Esophagus squamous epithelium (tissue), 4 donors: ENCODE data around the gene HBA2.

ENCODE experiments used
- POLR2A ChIP-seq, 4 donors: fragments of 450-650 bp; IDR thresholded peaks; one replicate each; pipeline ENCODE4 v1.6.1; 2017; ENCODE audit warnings: antibody characterized with exemption in 4 of 4, mild to moderate bottlenecking in 4 of 4, moderate library complexity in 3 of 4
- TF ChIP-seq, protein P1 (sequence below), 6 experiments: fragments of 450-650 bp in 4 of 6; fragments of 200-600 bp in 2 of 6; sonication (generic) in 2 of 6; IDR thresholded peaks; one replicate each; pipeline ENCODE4 v1.5.1; 2016 to 2019; ENCODE audit warnings: antibody characterized with exemption in 6 of 6, mild to moderate bottlenecking in 4 of 6, moderate library complexity in 4 of 6

- TF ChIP-seq, protein P1, sequence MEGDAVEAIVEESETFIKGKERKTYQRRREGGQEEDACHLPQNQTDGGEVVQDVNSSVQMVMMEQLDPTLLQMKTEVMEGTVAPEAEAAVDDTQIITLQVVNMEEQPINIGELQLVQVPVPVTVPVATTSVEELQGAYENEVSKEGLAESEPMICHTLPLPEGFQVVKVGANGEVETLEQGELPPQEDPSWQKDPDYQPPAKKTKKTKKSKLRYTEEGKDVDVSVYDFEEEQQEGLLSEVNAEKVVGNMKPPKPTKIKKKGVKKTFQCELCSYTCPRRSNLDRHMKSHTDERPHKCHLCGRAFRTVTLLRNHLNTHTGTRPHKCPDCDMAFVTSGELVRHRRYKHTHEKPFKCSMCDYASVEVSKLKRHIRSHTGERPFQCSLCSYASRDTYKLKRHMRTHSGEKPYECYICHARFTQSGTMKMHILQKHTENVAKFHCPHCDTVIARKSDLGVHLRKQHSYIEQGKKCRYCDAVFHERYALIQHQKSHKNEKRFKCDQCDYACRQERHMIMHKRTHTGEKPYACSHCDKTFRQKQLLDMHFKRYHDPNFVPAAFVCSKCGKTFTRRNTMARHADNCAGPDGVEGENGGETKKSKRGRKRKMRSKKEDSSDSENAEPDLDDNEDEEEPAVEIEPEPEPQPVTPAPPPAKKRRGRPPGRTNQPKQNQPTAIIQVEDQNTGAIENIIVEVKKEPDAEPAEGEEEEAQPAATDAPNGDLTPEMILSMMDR (IDR thresholded peaks at IDR 0.05): no peak
- TF ChIP-seq POLR2A (IDR thresholded peaks at IDR 0.05): no peak
Measured at GRCh38 chr16:179211-180092, 6.8 kb downstream of the HBA2 start.
